GM19468 (cell line): ENCODE results near the gene GPS1.

ENCODE experiments used
- ATAC-seq: cut with Tn5 transposase; IDR thresholded peaks from one replicate; pipeline ENCODE4 v1.9.1; 2021; ENCODE audit warnings: mild to moderate bottlenecking, moderate library complexity, moderate number of reproducible peaks; ENCODE audit not compliant: unreplicated experiment; ENCODE audit errors: extremely low read depth

GPS1 gene

GRCh38 chr17:82073446-82073845, 21.7 kb downstream of the GPS1 start:
- no peak for ATAC-seq

GRCh38 chr17:82076018-82076784, 24.5 kb downstream of the GPS1 start:
- ATAC-seq: no peak

GRCh38 chr17:82076785-82077591, 25.3 kb downstream of the GPS1 start:
- ATAC-seq: no peak

- ATAC-seq: no peak
Measured at GRCh38 chr17:82077617-82078358, 26.1 kb downstream of the GPS1 start.

GRCh38 chr17:82078433-82078832, 26.7 kb downstream of the GPS1 start:
- ATAC-seq: no peak

GRCh38 chr17:82079001-82079677, 27.4 kb downstream of the GPS1 start:
- ATAC-seq: no peak

- ATAC-seq: no peak
Measured at GRCh38 chr17:82080048-82080788, 28.5 kb downstream of the GPS1 start.

- ATAC-seq: no peak
Measured at GRCh38 chr17:82080789-82081464, 29.2 kb downstream of the GPS1 start.

- ATAC-seq: no peak
Measured at GRCh38 chr17:82081546-82081945, 29.8 kb downstream of the GPS1 start.

- no peak for ATAC-seq
Measured at GRCh38 chr17:82081966-82082365, 30.3 kb downstream of the GPS1 start.

- ATAC-seq: no peak
Measured at GRCh38 chr17:82082456-82082855, 30.8 kb downstream of the GPS1 start.

GRCh38 chr17:82083009-82083408, 31.3 kb downstream of the GPS1 start:
- ATAC-seq: no peak

GRCh38 chr17:82083533-82084359, 32.0 kb downstream of the GPS1 start:
- no peak for ATAC-seq

- no peak for ATAC-seq
Measured at GRCh38 chr17:82084373-82085030, 32.8 kb downstream of the GPS1 start.

GRCh38 chr17:82085031-82085861, 33.5 kb downstream of the GPS1 start:
- no peak for ATAC-seq

- ATAC-seq: no peak
Measured at GRCh38 chr17:82085931-82086764, 34.5 kb downstream of the GPS1 start.
